Lung (tissue), 12 donors: ENCODE measurements around the gene EFS. TPM values are rescaled to one million over a fixed set of nuclear protein-coding genes. Genes with fewer than 3 reads are reported as not detected.

Experiments
- ATAC-seq: fragments of 200-7000 bp; cut with Tn5 transposase; one replicate; pipeline ENCODE4 v1.9.1; 2020; ENCODE audit warnings: moderate number of reproducible peaks; ENCODE audit not compliant: insufficient read depth, low FRiP score
- DNase-seq, 3 donors: peaks; one replicate each; pipeline ENCODE4 v3.0.0-alpha.2; 2013 to 2017
- H3K27ac ChIP-seq, 2 donors: one replicate each; pipeline ENCODE4 v1.5.1; 2013; ENCODE audit warnings: mild to moderate bottlenecking in 2 of 2, moderate library complexity in 2 of 2, control low read depth in 1 of 2, inconsistent platforms in 1 of 2, low read depth in 1 of 2, low read length in 1 of 2
- H3K27me3 ChIP-seq, 3 donors: one replicate each; pipeline ENCODE4 v1.5.1; 2013; ENCODE audit warnings: low read length in 2 of 3; ENCODE audit not compliant: control insufficient read depth in 3 of 3, insufficient read depth in 3 of 3
- H3K36me3 ChIP-seq, 4 donors: one replicate each; pipeline ENCODE4 v1.5.1; 2013; ENCODE audit warnings: low read length in 4 of 4, mild to moderate bottlenecking in 1 of 4, moderate library complexity in 1 of 4; ENCODE audit not compliant: control insufficient read depth in 4 of 4, insufficient read depth in 4 of 4
- H3K4me1 ChIP-seq, 5 donors: one replicate each; pipeline ENCODE4 v1.5.1; 2013; ENCODE audit warnings: low read length in 5 of 5, mild to moderate bottlenecking in 2 of 5, moderate library complexity in 1 of 5; ENCODE audit not compliant: control insufficient read depth in 5 of 5, insufficient read depth in 5 of 5
- H3K4me3 ChIP-seq: one replicate; pipeline ENCODE4 v1.5.1; 2013; ENCODE audit warnings: mild to moderate bottlenecking, control low read depth, moderate library complexity
- H3K9ac ChIP-seq, 2 donors: one replicate each; pipeline ENCODE4 v1.5.1; 2013; ENCODE audit warnings: low read length in 2 of 2, control low read depth in 1 of 2; ENCODE audit not compliant: insufficient read depth in 1 of 2
- H3K9me3 ChIP-seq, 4 donors: one replicate each; pipeline ENCODE4 v1.5.1; 2013; ENCODE audit warnings: low read length in 3 of 4, mild to moderate bottlenecking in 1 of 4, moderate library complexity in 1 of 4; ENCODE audit not compliant: control insufficient read depth in 4 of 4, insufficient read depth in 3 of 4
- CTCF ChIP-seq: IDR thresholded peaks from 2 replicates; pipeline ENCODE4 v1.5.1; 2012; ENCODE audit warnings: mild to moderate bottlenecking; ENCODE audit errors: control extremely low read depth, extremely low read depth
- WGBS, 2 donors: extraction: QIAGEN DNeasy Blood & Tissue Kit; methylation state at CpG; one replicate each; pipeline ENCODE4 v1.1.7; 2013; 5-methylcytosine and 5-hydroxymethylcytosine counted together
- polyA plus RNA-seq, 2 donors: library from polyadenylated mRNA; stranded (reverse); fragments of 200-250 nt; gene quantifications; one replicate each; pipeline ENCODE4 v1.2.1, GENCODE V29; 2013
- total RNA-seq, 2 donors: library from RNA; depleted of rRNA in 1 of 2; stranded (reverse); fragments of >200 nt in 1 of 2; gene quantifications; one replicate each; pipeline ENCODE4 v1.2.1, GENCODE V29; 2014 to 2021
- donor health status: control.
- donor health status: control.
- donor health status: Bipolar disorder and iron deficiency.
- donor health status: healthy.
- donor health status: DM: yes; HTN: yes; CAD: no.

EFS gene
- total and polyA plus RNA-seq, 4 donors, result 6.5 to 19.9 (median 12.7) TPM

- DNase-seq, result no peak
- ATAC-seq, result no peak
- Histone ChIP-seq H3K9me3 (peaks cover 0 to 5% (median 0%) of the 10 kb centered on the region in 4 donors), H3K27ac (peak overlapping the region in 1 of 2 donors; percentile 91), H3K4me1 (no peaks in the 10 kb centered on the region), H3K27me3 (peaks cover 0 to 5% (median 0%) of the 10 kb centered on the region in 3 donors), H3K9ac (no peak overlapping the region), H3K4me3 (no peak overlapping the region), H3K36me3 (no peaks in the 10 kb centered on the region)
- TF ChIP-seq CTCF, result no peak
- WGBS, 2 donors, result 77 to 88% methylated on average over 4 of the region's 4 CpGs
Observed at GRCh38 chr14:23403908-23404307, 38.9 kb upstream of the EFS start.

GRCh38 chr14:23403139-23403438 is 38.1 kb upstream of the EFS start:
- no peak for ATAC-seq
- TF ChIP-seq CTCF, result no peak
- H3K9ac ChIP-seq, result no peak overlapping the region
- peaks cover 0 to 5% (median 0%) of the 10 kb centered on the region in 3 donors for H3K27me3 ChIP-seq
- H3K9me3 ChIP-seq, result peaks cover 0 to 5% (median 0%) of the 10 kb centered on the region in 4 donors
- DNase-seq, result no peak
- no peak overlapping the region for H3K4me3 ChIP-seq
- H3K4me1 ChIP-seq, result no peaks in the 10 kb centered on the region
- H3K27ac ChIP-seq, result peak overlapping the region in 1 of 2 donors; percentile 91
- H3K36me3 ChIP-seq, result no peaks in the 10 kb centered on the region
- WGBS, 2 donors, result 58 to 66% methylated on average over 7 of the region's 7 CpGs

GRCh38 chr14:23402296-23403138 is 37.5 kb upstream of the EFS start:
- Histone ChIP-seq H3K36me3 (no peaks in the 10 kb centered on the region), H3K9me3 (peaks cover 0 to 5% (median 0%) of the 10 kb centered on the region in 4 donors), H3K4me1 (no peaks in the 10 kb centered on the region), H3K27ac (peak overlapping the region in 1 of 2 donors; percentile 91), H3K27me3 (peaks cover 0 to 5% (median 0%) of the 10 kb centered on the region in 3 donors), H3K9ac (no peak overlapping the region), H3K4me3 (no peak overlapping the region)
- no peak for DNase-seq
- no peak for ATAC-seq
- TF ChIP-seq CTCF, result no peak
- WGBS, 2 donors, result 63 to 72% methylated on average over 25 of the region's 25 CpGs
